Glomerular visceral epithelial cell (primary cell): ENCODE measurements around the gene ANO2.
A peak's percentile ranks its signal among the peaks of the same experiment; 100 is the strongest.
"Not testable (repeated sequence)": the region's sequence is repeated elsewhere in the genome, so short reads cannot be mapped to it uniquely, and the experiment has no call there.

Experiments
- DNase-seq: peaks from one replicate; pipeline ENCODE4 v3.0.0-alpha.2; 2016; ENCODE audit errors: extremely low spot score

ANO2 gene

DNA sequence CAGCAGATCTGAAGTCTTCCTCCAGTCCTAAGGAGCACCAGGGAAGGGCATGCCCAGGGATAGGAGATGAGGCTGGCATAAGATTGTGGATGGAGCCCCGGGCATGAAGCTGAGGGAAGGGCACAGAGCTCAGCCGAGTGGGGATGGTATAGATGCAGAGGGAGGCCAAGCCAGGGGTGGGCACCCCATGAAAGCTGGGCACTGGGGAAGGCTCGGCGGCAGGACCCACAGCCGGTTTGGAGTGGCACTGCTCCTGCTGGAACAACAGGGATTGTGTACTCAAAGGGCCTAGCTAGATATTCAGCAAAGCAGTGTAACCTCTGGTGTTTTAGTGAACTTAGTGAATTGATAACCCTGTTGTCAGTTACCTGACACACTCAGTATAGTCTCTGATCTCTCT lies 396.0 kb downstream of the ANO2 start:
- DNase-seq, result no peak

DNA sequence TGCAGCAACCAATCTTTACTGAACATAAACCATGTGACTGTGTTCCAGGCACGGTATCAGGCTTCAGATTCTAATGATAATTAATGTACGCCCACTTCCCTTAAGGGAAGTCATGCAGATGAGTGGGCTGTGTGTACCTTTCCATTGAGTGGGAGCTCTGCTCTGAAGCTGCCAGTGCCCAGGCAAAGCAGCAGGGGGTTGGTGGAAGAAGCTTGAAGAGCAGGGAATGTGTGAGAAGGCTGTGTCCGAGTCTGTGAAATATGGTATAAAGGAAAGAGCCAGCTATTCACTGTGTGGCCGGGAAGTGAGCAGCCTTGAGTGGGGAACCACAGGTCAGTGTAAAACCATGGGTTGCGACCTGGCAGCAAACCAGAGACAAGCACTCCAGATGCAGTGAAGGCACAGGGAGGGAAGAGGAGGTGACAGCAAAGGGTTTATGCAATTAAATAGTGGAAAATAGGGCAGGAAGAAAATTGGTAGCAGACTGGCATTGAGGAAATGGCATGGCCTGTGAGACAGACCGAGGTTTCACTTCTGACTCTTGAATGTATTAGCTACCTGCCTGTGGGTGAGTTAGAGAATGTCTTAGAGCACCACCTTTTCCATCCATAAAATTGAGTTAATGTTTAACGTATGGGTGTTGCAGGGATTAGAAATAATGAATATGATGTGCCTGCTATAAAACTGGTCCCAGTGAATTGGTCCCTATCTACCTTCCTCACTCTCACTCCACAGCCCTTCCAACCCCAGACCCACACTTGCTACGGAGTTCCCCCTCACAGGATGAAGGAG lies 396.7 kb downstream of the ANO2 start:
- peak; percentile 8 for DNase-seq

DNA sequence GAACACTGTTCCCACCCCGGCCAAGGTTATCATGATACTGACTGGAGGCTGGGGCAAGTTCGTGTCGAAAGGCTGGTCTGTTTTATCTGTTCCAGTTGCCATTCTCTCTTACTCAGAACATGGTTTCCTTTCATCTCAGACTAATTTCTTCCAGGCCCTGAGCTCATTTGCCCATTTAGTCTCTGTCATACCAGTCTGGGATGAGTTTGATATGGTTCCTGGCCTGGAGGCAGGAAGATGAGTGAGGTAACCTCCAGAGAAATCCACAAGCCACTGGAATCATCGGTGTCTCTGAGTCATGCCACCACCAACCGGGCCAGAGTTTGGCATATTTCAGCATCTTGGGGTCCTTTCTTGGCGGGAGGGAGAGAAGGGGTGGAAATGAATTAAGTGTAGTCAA lies 398.4 kb downstream of the ANO2 start:
- peak; percentile 68 for DNase-seq

DNA sequence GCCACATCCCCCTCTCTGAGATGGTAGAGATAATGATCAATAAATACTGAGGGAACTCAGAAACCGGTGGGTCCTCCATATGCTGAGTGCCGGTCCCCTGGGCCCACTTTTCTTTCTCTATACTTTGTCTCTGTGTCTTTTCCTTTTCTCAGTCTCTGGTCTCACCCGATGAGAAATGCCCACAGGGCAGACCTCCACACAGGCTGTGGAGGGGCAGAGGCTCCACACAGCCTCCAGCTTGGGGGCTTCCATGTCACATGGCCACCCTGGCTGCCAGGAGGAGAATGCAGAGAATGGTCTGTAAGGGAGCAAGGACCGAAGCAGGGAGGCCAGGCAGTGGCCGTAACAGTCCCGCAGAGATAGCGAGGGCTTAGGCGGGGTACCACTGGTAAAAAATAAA lies 407.3 kb downstream of the ANO2 start:
- DNase-seq, result no peak

DNA sequence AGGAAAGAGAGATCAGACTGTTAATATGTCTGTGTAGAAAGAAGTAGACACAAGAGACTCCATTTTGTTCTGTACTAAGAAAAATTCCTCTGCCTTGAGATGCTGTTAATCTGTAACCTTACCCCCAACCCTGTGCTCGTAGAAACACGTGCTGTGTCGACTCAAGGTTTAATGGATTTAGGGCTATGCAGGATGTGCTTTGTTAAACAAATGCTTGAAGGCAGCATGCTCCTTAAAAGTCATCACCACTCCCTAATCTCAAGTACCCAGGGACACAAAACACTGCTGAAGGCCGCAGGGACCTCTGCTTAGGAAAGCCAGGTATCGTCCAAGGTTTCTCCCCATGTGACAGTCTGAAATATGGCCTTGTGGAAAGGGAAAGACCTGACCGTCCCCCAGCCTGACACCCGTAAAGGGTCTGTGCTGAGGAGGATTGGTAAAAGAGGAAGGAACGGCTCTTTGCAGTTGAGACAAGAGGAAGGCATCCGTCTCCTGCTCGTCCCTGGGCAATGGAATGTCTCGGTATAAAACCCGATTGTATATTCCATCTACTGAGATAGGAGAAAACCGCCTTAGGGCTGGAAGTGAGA lies 407.9 kb downstream of the ANO2 start:
- DNase-seq, result not testable (repeated sequence)

DNA sequence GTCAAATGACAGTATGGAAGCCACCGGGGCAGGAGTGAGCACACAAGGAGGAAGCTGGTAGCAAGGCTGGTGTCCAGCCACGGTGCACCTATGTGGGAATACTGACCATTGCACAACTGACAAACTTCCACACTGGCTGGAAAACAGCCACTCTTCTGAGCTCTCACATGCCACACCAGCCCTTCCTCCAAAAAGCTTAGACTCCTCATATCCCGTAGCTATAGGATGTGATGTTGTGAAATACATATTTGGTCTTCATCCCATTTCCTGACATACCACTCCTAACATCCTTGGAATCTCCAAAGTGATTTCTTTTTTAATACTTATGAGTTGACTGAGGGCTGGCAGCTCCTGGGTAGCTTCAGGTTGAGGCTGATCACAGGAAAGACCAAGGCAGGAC lies 409.5 kb downstream of the ANO2 start:
- DNase-seq, result no peak

DNA sequence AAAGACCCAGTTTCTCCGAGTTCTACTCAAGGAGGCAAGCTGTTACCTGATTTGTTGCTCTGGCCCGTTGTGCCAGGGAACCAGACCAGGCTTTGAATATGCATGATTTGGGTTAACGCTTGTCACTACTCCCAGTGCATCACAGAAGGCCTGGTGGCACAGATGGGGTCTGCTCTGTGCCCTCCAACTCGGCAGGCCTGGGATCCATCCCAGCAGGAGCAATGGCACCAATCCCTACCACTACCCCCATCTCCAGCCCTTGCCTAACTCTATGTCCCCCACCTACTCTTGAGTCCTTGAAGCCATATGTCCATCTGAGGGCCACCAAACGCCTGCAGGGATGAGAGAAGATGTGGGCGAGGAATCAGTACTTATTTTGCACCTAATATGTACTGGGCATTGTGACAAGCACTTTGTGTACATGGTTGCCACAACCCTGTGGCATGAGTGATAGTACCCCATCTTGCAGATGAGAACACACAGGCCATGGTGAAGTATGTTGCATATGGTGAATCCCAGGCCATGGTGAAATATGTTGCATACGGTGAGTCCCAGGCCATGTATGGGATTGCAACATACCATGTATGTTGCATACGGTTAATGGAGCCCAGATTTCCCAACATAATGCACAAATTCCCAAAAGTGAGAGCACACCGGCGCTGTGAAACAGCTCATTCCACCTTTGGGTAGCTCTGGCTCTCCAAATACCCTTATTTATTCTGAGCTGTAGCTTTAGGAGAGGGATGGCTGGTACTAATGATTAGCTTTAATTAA lies 410.4 kb downstream of the ANO2 start:
- no peak for DNase-seq

DNA sequence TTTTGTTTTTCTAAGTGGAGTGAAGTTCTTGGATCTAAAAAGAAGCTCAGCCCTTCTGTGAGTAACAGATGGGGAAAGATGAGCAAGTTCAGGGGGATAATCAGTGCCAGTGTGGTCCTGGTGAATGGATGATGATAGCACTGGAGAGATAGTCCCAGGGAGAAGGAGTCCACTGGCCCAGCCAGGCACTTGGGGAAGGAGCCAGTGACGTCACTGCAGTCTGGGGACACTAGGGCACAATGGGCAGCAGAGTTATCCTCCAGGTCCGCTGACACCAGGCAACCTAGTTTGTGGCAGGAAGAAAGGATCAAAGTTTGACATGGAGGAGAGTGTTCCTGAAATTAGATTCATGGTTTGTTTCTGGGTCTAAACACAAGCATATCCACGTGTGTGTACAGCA lies 411.7 kb downstream of the ANO2 start:
- DNase-seq, result no peak

DNA sequence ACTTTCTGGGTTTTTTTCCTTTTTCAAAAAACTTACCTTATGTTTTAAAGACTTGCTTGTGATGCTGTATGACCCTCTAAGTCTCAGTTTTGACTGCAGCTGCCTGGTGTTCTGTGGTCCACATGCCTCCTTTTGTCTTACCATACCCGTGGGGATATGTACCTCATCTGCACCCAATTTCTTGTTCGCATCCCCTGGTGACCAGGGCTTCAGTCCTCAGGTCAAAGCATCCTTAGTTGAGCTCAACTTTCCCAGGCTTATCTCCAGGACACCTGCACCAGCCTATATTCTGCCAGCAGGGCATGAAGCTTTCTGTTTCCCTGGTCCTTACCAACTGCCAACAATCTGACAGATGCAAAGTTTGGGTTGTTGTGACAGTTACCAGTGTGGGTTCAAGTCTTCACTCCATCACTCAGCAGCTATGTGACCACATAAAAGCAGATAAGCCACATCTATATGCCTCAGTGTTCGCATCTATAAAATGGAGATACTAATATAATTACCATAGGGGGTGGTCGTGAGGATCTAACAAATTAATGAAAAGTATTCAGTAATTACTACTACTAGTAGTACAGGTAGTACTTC lies 419.2 kb downstream of the ANO2 start:
- DNase-seq, result no peak

DNA sequence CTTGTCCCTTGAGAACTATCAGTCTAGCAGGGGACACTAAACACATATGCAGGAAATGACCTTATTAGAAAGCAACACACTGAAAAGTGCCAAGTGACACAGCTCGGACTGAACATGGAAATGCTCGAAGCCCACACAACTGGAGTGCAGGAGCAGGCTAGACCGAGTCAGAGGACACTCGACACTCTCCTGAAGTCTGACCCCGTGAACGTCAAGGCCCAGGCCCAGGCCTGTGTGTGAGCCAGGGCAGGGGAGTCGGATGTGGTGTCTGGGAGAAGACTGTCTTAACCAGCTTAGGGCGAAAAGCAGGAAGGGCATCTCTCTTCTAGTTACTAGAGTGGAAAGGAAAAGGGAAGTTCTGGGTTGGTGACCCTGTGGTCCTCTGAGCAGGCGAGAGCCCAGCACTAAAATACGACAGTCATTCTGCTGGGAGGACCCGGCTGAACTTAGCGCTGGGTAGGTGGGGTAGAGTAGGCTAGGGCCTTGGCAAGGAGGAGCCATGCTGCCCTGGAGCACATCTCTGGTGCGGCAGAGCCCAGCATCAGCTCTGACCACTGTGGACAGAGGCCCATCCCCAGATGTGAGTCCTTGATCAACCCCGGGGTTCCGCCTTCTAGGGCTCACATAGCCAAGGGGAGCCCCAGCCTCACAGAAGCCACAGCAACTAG lies 420.2 kb downstream of the ANO2 start:
- no peak for DNase-seq

DNA sequence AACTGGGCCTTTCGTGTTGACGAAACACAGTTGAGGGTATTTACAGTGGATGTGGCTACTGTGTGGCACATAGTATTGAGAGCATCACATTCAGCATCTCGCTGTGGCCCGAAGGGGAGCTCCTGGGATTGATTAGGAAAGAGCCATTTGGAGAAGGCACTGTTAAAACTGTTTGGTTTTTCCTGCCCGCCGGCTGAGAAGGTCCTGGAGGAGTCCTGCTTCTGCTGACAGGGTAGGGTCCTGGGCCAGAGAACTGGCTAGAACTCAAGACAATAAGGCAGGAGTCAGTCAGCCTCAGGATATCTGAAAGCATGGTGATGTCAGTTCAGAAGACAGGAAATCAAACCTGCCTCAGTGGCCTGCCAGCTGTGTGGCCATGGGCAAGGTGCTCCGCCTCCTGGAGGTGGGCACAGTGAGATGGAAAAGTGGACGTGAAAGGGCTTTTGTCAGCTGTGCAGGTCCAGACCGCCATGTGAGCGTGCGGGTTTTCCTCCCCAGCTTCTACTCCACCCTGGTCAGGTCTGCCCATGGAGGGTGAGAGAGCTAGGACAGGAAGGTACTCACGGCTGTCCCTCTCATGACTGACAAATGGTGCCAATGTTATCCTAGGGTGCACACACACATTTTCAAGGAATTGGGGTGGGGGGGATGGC lies 420.8 kb downstream of the ANO2 start:
- DNase-seq, result no peak

DNA sequence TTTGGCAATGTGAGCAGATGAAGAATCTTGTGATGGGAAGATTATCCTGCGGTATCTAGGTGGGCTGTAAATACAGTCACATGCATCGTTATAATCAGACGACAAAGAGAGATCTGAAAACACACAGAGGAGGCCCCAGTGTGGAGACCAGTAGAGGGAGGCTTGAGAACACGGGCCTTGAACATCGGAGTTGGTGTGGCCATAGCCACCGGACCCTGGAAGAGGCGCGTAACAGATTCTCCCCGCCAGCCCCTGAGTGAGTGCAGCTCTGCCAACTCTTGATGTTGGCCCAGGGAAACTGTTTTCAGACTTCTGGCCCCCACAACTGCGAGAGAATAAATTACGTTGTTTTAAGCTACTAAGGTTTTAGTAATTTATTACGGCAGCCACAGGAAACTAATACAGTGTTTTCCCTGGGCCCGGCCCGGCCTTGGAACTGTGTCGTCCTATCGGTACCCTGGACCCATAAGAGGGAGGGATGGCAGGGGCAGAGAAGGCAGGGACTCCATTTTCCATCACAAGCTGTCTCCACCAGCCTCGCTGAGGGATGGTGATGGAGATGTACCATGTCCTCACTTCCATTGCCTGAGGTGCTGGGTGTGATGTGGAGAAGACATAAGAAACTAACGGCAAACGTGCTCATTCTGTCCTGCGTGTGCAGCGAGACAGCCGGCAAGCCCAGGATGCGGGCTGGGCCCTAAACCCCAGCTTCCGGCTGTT lies 421.5 kb downstream of the ANO2 start:
- DNase-seq, result no peak

DNA sequence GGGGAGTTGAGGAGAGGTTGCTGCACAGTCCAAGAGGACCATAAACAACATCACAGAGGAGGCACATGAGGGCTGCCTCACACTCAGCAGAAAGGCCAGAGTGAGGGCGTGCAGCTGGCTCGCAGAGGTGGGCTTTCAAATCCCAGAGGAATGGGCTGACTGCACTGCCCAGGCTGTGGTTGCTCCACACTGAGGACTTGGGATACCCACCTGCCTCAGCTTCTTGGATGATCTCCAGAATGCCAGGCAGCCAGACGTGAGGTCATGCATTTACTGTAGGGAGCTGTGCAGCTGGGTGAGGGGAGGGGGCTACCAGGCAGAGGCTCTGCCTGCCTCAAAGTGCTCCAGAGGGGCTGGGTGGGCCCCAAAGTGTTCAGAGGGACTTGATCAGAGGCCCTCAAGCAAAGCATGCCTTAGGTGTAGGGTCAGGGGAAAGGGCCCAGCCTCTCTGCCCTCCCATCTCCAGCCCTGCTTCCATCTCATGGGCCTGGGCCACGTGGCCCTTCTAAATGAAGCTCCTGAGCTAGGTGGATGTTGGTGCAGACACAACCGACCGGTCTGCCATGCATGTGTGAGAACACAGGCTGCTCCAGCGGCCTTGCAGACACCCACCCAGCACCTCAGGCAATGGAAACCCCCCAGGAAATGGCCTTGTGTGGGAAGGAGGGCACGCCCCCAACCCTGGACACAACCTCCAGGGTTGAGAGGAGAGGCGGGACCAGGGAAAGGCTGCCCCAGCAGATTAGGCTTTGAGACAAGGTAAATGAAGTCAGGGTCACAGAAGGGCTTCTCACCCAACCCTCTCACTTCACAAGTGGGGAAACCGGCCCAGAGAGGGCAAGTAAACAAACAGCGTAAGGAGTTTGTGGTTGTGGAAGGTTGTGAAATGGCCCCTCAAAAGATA lies 422.4 kb downstream of the ANO2 start:
- peak; percentile 42 for DNase-seq

DNA sequence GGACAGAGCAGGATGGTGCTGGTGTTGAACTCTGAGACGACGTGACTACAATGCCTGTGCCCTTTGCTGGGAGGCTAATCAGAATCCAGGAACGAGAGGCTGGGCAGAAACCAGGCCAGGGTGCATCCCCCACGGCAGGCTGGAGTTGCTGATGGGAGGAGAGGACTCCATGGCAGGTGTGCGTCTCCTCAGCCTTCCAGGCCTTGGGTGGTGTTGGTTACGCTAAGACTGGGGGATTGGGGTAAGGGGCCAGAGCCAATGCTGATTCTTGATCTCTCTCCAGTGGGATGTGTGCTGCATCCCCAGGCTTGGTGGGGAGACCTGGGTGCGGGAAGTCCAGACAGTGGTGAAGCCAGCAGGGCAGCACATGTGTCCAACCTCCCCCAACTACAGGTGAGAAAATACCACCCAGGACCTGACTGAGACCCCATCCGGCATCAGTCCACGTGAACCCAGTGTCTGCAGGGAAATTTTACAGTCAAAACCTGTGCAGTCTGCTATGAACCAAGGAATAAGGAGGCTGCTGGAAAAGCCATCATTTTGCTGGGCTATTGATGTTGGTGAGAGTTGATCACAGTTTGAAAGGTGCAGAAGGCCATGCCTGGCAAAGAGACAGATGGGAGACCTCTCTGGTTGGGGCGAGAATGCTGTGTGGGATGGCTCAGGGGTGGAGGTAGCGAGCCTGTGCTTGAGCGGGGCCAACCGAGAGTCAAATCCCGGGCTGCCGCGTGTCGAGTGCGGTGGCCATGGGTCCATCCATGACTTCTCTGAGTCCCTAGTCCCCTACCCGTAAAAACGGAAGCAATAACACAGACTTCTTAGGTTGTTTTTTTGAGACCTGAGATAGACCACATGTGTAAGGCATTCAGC lies 423.4 kb downstream of the ANO2 start:
- DNase-seq, result no peak

DNA sequence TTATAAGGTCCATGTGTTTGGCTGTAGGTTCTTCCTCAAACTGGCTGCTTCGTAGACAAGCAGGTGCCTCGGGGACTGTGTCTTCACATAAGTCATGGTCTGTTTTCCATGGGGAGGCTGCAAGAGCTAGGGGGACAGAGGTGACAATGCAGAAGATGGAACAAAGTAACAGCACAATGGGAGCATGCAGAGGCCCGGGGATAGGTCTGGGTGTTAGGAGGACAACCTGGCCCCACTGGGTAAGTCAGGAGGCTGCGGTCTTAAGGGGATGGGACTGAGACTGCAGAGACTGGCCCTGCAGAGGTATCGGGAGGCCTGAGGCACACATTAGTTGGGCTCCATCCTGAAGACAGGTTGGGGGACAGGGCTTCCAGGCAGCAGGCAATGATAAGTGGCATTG lies 424.2 kb downstream of the ANO2 start:
- no peak for DNase-seq

DNA sequence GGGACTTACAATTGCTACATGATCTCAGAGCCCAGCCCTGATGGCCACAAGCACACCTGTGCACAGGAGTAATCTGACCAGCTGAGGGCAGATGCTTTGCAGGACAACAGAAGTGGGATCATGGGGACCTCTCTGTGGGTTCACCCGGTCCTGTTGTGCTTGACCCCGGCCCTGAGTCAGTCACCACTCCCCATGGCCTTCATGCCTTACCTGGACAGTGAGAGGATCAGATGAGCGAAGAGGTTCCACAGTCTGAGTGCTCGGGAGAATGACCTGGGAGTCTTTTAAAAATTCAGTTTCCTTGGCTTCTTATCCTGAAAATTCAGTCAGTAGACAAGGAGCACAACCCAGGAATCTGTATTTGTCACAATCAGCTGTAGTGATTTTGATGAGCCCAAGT lies 425.0 kb downstream of the ANO2 start:
- no peak for DNase-seq

DNA sequence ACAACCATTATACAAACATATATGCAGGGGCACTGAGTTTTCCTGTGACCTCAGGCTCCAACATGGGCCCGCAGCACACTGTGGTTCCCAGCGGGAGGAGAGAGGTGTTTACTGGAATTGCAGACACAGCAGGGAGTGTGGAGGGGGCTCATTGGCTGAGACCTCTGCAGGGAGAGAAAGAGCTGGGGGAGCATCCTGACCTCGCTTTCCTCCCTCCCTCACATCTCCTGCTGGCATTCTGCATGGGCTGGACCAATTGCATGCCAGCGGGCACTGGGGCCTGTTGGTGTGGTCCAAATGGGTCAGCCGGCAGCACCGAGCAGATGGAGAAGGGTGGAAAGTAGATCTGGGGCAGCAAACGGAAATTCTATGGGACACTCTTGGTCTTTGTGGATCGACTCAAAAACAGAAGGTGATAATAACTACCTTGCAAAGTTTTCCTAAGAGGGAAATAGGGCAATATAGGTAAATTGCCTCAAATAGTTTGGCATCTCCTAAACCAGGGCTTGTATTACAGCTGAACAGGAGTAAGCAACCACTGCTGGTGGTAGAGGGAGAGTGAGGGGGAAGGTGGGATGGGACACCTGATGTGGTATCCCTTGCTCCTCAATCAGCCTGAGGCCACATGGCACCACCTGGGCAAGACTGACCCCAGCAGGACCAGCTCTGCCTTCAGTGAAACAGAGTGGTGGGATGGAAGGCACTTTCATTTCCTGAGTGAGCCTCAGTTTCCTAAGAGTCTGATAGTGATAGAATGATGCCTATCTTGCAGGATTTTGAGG lies 426.3 kb downstream of the ANO2 start:
- no peak for DNase-seq
